Fibroblast of lung (primary cell): ENCODE results near the gene FAM174C.

Experiments used
- CTCF ChIP-seq, 2 donors: IDR thresholded peaks in 1 of 2; conservative IDR thresholded peaks in 1 of 2; 1 replicate in 1 of 2; 2 replicates in 1 of 2; pipeline ENCODE4 v1.5.1; 2011 to 2012; ENCODE audit warnings: low read length in 2 of 2, control low read depth in 1 of 2, inconsistent platforms in 1 of 2, low read depth in 1 of 2, mild to moderate bottlenecking in 1 of 2
- EZH2 ChIP-seq: IDR thresholded peaks from 2 replicates; pipeline ENCODE4 v1.5.1; 2012; ENCODE audit warnings: low read length, control low read depth, mild to moderate bottlenecking; ENCODE audit errors: missing control alignments

- TF ChIP-seq CTCF (conservative IDR thresholded peaks at IDR 0.05 in 1 of 2, IDR thresholded peaks at IDR 0.05 in 1 of 2; ENCODE audit: low read depth in 1 of 2, low read length in 2 of 2) (no peak), EZH2 (no peak)
These were observed 13.7 kb downstream of the FAM174C start for GRCh38 chr19:1288833-1289685.
